Activated CD4-positive, alpha-beta T cell treated with anti-CD3 and anti-CD28 coated beads, Interleukin-2, amount 50 U/mL, for 24 hours (primary cell): ENCODE data around the gene ATF6B.
A peak's percentile ranks its signal among the peaks of the same experiment; 100 is the strongest.
"Not testable (repeated sequence)": the region's sequence is repeated elsewhere in the genome, so short reads cannot be mapped to it uniquely, and the experiment has no call there.

ENCODE experiments used
- DNase-seq, 2 donors: peaks; one replicate each; pipeline ENCODE4 v3.0.0-alpha.2; 2020; ENCODE audit warnings: low read depth in 1 of 2, low spot score in 1 of 2

ATF6B gene

GRCh38 chr6:32154514-32155161 is 26.6 kb upstream of the ATF6B start:
- peak; percentile 37 to 41 for DNase-seq

DNA sequence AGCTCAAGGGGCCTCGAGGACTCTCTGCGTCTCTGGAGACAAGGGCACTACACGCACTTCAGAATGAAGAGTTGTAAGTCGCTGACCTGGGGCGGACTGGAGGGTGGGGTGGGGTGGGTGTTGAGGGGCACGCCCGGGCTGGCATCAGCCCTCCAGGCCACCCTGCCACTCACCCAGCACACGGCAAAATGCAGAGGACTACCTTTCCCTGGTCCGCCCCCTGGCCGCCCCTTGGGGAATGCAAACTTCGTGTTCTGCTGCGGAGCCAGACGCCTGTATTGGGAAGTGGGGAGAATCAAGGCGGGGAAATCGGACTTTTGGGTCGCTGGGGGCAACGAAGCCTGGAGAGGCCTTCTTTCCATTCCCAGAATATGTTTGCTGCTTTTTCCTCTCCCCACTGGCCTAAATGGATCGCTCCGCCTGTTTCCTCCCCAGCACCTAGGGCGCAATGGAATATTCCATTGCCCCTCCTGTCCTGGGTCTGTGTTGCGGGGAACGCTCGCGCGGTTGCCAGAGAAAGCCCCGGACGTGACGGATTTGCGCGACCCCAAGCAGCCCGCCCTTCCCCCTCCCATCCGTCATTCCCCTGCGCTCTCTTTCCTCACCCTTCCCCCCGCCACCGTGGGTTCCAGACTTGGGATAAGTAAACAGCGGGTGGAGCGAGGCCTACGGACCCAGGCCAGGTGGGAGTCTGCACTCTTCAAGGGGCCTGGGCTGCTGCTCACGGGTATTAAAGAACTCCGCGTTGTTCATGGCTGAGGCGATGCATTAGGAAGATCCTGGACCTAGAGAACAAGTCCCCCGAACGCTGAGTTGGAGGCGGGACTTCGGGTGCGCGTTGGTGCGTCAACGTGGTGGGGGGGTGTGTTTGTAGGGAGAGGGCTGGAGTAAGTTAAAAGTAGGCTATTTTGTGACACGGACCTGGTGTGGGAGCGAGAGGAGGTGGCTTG is 25.8 kb upstream of the ATF6B start, which contains the start of gene PPT2:
Gene PPT2, plus strand, starts transcription at position 578 of the 950 bp plus-strand sequence. CDS start 454 bp downstream, outside the sequence.
- peak; percentile 41 to 74 for DNase-seq

- DNase-seq, result no peak
These were observed 24.9 kb upstream of the ATF6B start for GRCh38 chr6:32152769-32153563.

- DNase-seq, result no peak
These were observed 24.1 kb upstream of the ATF6B start, which contains the start of gene PRRT1 for GRCh38 chr6:32151863-32152768. Gene PRRT1, minus strand, starts transcription at chr6:32151939. Its CDS starts 112 bp downstream, at chr6:32151827.

GRCh38 chr6:32151181-32151862 is 23.3 kb upstream of the ATF6B start:
- DNase-seq, result no peak

DNA sequence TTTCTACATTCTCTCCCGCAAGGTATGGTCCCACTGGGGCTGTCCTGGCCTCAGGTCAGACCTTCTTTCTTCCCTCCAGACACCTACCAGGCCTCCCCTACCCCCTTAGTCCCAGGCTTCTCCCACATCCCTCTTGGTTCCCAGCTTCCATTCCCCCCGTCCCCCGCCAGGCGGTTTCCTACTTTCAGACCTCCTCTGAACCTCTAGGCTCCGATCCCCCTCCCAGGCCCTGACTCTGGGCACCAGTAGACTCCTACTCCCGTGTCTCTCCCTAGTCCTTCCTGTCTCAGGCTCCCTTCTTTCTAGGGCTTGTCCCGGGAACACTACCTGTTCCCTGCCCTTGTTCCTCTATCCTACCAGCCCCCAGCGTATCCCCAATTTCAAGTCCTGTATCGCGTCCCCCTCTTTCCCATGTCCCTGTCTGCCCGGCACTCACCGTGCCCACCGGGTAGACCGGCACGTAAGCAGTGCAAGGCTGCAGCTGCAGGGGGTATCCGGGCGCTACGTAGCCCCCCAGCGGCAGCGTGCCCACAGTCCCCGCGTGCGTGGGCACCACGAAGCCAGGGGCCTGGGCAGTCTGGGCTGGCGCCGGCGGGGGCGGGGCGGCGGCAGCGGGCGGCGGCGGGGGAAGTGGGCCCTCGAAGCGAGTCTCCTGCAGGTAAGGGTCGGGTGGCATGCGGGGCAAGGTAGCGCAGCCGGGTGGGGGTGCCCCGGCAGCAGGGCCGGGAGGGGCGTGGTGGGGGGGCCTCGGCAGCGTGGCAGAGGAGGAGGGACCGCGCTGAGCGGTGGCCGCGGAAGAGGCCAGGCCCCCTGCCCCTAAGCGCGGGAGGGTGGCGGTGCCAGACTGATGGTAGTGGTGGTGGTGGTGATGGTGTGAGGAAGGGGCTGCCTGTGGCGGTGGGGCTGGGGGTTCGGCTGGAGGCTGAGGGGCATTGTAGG is 22.2 kb upstream of the ATF6B start:
- no peak for DNase-seq

- no peak for DNase-seq
These were observed 21.2 kb upstream of the ATF6B start for GRCh38 chr6:32149092-32149755.

- peak; percentile 42 to 58 for DNase-seq
These were observed 20.4 kb upstream of the ATF6B start for GRCh38 chr6:32148289-32149091.

DNA sequence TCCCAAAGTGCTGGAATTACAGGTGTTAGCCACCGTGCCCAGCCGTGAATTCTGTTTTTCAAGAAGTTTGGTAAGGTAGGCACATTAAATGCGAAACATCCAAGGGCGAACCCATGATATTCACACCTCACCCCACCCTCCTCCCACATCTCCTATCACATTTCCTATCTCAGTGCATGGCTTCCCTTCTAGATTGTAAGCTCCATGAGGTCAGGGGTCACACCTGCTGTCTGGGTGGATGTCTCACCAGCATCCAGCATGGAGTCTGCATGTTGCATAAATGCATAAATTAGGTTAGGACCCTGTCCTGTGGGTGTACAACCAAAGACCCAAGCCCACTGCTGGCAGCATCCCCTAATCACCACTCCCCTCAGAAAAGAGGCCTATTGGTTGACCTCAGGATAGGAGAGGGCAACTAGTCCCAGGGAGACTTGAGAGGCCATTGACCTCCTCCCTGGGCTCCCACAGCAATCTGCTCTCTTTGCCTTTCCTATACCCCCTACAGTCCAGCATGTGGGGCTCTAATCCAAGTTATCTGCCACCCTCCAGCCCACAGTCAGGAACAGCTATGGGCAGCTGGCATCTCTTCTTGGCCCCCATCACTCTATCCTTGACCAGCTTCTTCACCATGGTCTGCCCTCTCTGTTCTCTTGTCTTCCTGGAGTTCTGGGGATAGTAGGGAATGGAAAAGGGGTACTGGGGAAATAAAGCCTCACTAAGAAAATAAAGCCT is 19.5 kb upstream of the ATF6B start:
- DNase-seq, result no peak

GRCh38 chr6:32146687-32147086 is 18.6 kb upstream of the ATF6B start:
- DNase-seq, result no peak

GRCh38 chr6:32146287-32146686 is 18.2 kb upstream of the ATF6B start:
- no peak for DNase-seq

GRCh38 chr6:32144238-32144637 is 16.2 kb upstream of the ATF6B start:
- DNase-seq, result not testable (repeated sequence)

GRCh38 chr6:32140420-32141046 is 12.5 kb upstream of the ATF6B start:
- DNase-seq, result no peak

DNA sequence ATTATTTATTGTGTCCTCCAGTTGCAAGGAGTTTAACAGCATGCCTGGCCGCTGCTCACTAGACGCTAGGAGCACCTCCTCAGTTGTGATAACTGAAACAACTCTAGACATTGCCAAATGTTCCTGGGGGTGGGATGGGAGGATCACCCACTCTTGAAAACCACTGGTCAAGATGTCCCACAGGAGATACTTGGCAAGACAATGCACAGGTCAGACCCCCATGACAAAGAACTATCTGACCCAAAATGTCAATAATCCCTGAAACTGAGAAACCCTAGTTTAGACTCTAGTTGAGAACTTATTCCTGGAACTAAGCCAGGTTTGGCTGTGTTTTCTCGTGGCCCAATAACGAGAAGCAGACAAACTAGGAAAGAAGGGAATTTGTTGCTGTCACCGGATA is 11.5 kb upstream of the ATF6B start:
- DNase-seq, result no peak

GRCh38 chr6:32137454-32137853 is 9.4 kb upstream of the ATF6B start:
- no peak for DNase-seq

DNA sequence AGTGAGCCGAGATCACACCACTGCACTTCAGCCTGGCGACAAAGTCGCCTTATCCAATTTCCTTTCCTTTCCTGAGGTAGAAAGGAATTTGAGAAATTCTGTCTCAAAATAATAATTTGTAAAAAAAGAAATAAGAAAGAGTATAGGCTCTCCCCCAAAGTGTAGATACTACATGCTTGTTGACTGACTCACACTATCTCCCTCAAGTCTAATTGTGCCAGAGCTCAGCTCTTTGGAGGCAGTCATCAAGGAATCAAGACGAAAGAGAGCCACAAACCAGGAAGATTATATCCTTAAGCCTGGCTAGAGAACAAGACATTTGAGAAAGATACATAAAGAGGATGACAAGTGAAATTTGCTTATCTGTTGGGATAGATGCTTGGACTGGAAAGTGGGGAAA is 5.7 kb upstream of the ATF6B start:
- DNase-seq, result no peak
